ENCODE measurements around the gene ATP2A3.

Gene ATP2A3

GRCh38 chr17:3961564-3962047, 2.6 kb downstream of the ATP2A3 start (continued):
- TF ChIP-seq ZNF565 (CRISPR knock-in tag; conservative IDR thresholded peaks at IDR 0.05; ENCODE audit: low read depth) (no peak), CSRNP3 (CRISPR knock-in tag; IDR thresholded peaks at IDR 0.05) (no peak)

GRCh38 chr17:3960764-3961163, 3.5 kb downstream of the ATP2A3 start:
- ATAC-seq = no peak
- TF ChIP-seq CSRNP3 (CRISPR knock-in tag; IDR thresholded peaks at IDR 0.05) (no peak), ZC3H10 (CRISPR knock-in tag; IDR thresholded peaks at IDR 0.05) (no peak), CREB5 (CRISPR knock-in tag; IDR thresholded peaks at IDR 0.05; ENCODE audit: low read depth) (no peak), ZFP3 (CRISPR knock-in tag; IDR thresholded peaks at IDR 0.05) (no peak), CSDC2 (CRISPR knock-in tag; IDR thresholded peaks at IDR 0.05) (no peak), SNAI2 (CRISPR knock-in tag; IDR thresholded peaks at IDR 0.05) (no peak), RARB (CRISPR knock-in tag; IDR thresholded peaks at IDR 0.05) (no peak), ZNF565 (CRISPR knock-in tag; conservative IDR thresholded peaks at IDR 0.05; ENCODE audit: low read depth) (no peak), TSHZ2 (CRISPR knock-in tag; IDR thresholded peaks at IDR 0.05) (no peak), ISL1 (CRISPR knock-in tag; IDR thresholded peaks at IDR 0.05) (no peak), OSR1 (CRISPR knock-in tag; IDR thresholded peaks at IDR 0.05) (no peak), ESRRG (CRISPR knock-in tag; IDR thresholded peaks at IDR 0.05) (no peak)

- no peak for ATAC-seq
Measured at GRCh38 chr17:3959921-3960601, 4.2 kb downstream of the ATP2A3 start.

GRCh38 chr17:3959295-3959899, 4.8 kb downstream of the ATP2A3 start:
- TF ChIP-seq POU6F1 (CRISPR knock-in tag; IDR thresholded peaks at IDR 0.05; ENCODE audit: borderline replicate concordance, low read depth) (no peak), ZFP3 (CRISPR knock-in tag; IDR thresholded peaks at IDR 0.05) (no peak), ZFP30 (CRISPR knock-in tag; IDR thresholded peaks at IDR 0.05) (no peak), OSR1 (CRISPR knock-in tag; IDR thresholded peaks at IDR 0.05) (no peak), ZNF70 (CRISPR knock-in tag; IDR thresholded peaks at IDR 0.05) (no peak), CREB5 (CRISPR knock-in tag; IDR thresholded peaks at IDR 0.05; ENCODE audit: low read depth) (no peak), SNAI2 (CRISPR knock-in tag; IDR thresholded peaks at IDR 0.05) (no peak), ESRRG (CRISPR knock-in tag; IDR thresholded peaks at IDR 0.05) (no peak), TCF4 (CRISPR knock-in tag; IDR thresholded peaks at IDR 0.05; ENCODE audit: borderline replicate concordance) (no peak), ISL1 (CRISPR knock-in tag; IDR thresholded peaks at IDR 0.05) (no peak), GLIS3 (CRISPR knock-in tag; IDR thresholded peaks at IDR 0.05) (no peak), ZNF8 (CRISPR knock-in tag; IDR thresholded peaks at IDR 0.05) (no peak), ZNF565 (CRISPR knock-in tag; conservative IDR thresholded peaks at IDR 0.05; ENCODE audit: low read depth) (no peak)

More at GRCh38 chr17:3959921-3960601, 4.2 kb downstream of the ATP2A3 start:
- TF ChIP-seq ZNF565 (CRISPR knock-in tag; conservative IDR thresholded peaks at IDR 0.05; ENCODE audit: low read depth) (no peak), ZC3H10 (CRISPR knock-in tag; IDR thresholded peaks at IDR 0.05) (no peak)

More at GRCh38 chr17:3959295-3959899, 4.8 kb downstream of the ATP2A3 start:
- no peak; the same call in 2 of the 3 replicates for ATAC-seq

All from SK-N-SH treated with all-trans-retinoic acid at 6 μM for 48 hours (cell line).